SH-SY5Y (cell line): ENCODE data around the gene TCF4.

Experiments
- GATA2 ChIP-seq: IDR thresholded peaks from 2 replicates; pipeline ENCODE4 v1.6.1; 2011; ENCODE audit warnings: mild to moderate bottlenecking, low read depth, low read length
- GATA3 ChIP-seq: IDR thresholded peaks from 2 replicates; pipeline ENCODE4 v1.6.1; 2011; ENCODE audit warnings: low read depth, mild to moderate bottlenecking, low read length, moderate library complexity

- TF ChIP-seq GATA3 (no peak), GATA2 (no peak)
Observed at GRCh38 chr18:55515941-55516710, 71.9 kb downstream of the TCF4 start.
